Activated CD8-positive, alpha-beta memory T cell treated with anti-CD3 and anti-CD28 coated beads for 4 hours (primary cell): Measurements from ENCODE around the gene NHSL2.
"Not testable (repeated sequence)": the region's sequence is repeated elsewhere in the genome, so short reads cannot be mapped to it uniquely, and the experiment has no call there.

Source experiments
- DNase-seq, 2 donors: peaks; one replicate each; pipeline ENCODE4 v3.0.0-alpha.2; 2020; ENCODE audit warnings: low read depth in 2 of 2

NHSL2 gene

DNA sequence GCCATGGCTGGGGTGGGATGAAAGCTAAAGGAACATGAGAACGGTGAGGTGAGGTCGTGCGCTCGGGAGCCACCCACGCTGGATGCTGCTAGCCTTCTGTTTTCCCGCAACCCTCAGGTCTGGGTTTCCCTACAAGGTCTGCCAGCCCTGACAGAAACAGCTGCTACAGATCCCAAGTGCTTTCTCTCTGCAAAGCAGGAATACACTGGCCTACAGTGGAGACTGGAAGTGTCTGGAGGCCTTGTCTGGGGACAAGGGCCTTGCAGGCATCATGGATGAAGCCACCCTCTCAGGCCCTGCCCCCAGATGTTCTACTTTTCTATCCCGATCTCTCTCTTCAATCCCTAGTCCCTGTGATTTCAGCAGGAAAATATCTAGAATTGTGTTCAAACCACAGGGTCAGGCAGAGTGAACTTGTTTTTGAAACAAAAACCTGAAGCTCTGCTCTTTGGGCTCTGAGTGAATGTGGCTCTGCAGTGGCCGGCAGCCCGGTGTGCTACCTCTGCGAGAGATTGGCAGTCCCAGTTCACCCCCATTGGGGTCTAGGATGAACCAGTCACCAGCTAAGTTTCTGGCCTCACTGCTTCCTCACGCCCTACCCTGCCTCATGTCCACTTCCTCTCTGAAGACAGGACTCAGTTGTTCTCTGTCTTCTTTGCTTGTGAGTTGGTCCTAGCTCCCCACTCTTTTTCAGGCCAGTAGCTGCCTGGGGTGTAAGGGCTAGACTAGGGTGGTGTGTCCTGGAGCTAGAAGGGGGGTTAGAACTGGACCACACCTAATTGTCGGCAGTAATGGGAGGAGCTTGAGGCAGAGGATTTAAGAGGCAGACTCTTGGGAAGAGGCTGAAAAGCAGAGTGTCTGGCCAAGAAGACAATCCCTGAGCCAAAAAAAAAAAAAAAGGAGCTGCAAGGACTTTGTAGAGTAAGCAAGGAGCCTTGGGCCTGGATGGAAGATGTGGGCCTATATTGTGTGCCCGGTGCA is 131.5 kb downstream of the NHSL2 start:
- no peak for DNase-seq

DNA sequence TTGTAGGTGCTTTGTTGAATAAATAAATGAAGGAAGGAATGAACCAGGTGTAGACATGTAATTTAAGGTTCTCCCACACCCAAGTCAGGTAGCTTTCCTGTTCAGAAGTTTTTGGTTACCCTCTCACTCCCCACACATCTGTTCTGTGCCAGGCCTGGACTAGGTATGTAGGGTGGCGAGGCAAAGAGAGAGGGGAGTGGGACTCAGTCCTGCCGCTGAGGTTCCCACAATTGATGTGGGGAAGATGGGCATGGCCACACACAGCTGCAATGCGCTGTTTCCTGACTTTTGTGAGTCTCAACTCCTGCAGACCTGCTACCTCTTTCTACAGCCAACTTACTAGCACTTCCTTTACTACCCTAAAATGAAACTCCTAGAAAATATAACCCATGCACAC is 132.2 kb downstream of the NHSL2 start:
- no peak for DNase-seq

GRCh38 chrX:72043636-72044035 is 133.0 kb downstream of the NHSL2 start:
- DNase-seq = no peak

DNA sequence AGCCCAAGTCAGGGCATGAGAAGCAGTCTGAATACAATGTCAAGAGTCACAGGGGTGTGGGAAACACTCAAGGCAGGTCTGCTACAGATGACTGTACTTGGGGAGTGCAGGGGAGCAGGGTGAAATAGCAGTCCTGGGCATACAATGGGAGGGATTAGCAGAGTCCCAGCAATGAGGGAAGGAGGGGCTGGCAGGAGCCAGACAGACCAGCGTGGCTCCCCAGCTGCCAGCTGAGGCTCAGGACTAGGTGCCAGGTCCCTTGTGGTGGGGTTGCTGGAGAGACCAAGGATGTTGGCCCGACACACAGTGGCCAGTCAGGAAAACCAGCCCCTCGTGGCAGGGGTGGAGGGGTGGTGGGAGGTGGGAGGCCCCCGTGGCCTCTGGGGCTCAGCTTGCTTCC is 134.5 kb downstream of the NHSL2 start:
- DNase-seq = no peak

DNA sequence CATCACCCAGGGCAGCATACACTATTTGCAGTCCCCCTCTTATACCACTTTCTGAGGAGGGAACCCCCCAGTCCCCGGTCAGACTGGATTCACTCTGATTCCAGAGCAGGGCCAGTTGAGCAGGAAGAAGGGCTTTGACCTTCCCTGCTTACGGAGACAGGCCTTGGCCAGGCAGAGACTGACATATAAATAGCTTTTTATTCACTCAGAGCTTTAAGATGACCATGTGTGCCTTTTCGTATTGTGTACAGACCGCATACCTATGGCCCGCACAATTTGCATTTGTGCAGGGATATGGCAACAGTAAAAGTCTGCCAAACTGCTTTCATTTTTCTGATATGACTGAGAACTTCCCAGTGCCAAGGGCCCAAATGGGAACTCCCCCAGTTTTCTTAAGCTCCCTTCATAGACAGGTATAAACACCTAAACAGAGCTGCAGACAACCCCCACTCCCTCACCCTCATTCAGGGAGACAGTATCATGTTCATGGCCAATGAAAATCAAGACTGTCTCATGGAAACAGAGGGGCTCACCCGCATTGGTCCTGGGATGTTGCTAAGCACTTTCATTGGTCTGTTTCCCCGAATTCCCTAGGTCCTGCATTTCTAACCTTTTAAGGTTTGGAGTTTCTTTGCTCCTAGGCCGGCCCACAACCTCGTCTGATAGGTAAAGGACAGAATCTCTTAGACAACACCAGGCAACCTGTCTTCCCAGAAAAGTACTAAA is 135.1 kb downstream of the NHSL2 start:
- no peak for DNase-seq

- DNase-seq = no peak
Observed at GRCh38 chrX:72046447-72046846, 135.8 kb downstream of the NHSL2 start.

DNA sequence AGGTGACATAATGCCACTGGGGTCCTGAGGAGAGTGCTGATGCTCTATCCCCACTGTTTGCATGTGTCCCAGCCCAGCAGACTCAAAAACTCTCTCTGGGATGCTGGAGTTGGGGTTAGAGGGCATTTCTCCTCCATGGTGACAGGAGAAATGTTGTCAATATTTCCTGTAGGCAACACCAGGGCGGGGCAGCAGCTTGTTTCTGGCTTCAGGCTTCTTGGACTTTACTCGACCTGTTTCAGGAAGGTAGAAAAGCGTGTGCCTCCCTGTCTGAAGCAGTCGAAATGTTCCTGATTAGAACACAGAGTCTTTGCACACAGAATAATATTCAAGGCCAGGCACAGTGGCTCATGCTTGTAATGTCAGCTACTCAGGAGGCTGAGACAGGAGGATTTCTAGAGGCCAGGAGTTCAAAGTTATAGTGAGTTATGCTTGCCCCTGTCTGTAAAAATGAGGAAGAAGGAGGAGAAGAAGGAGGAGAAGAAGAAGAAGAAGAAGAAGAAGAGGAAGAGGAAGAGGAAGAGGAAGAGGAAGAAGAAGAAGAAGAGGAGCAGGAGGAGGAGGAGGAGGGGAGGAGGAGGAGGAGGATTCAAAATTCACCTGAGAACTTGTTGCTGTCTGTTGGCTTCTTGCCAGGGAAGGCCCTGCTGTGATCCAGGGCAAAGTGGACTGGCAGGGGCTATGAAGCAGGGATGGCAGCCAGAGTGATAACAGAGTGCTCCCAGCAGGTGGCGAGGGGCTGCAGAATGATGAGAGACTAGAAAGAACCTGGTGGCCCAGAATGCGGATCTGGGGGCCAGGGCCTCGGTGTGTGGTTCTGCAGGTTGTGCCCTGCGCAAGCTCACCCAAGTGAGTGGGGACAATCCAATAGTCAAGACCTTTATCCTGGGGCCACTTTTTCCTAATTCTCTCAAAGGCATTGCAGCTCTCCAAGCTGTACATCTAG is 138.1 kb downstream of the NHSL2 start:
- DNase-seq = no peak

DNA sequence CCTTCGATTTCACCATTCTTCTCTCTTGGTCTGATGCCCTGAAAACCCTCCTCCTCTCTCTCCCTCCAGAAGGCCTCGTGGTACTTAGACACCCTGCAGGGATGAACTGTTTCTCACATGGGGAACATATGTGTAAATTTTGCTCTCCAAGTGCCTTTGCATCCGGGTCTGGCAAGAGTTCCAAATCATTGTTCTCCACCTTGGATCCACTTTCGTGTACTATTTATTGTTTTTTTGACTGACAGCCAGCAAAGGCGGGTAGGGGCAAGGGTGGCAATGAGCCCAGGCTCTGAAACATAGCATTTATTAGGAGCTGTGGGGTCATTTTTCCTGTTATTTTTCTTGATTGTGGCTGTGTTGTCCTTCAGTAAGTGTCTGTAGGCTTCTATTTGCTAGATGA is 139.4 kb downstream of the NHSL2 start:
- DNase-seq = no peak

DNA sequence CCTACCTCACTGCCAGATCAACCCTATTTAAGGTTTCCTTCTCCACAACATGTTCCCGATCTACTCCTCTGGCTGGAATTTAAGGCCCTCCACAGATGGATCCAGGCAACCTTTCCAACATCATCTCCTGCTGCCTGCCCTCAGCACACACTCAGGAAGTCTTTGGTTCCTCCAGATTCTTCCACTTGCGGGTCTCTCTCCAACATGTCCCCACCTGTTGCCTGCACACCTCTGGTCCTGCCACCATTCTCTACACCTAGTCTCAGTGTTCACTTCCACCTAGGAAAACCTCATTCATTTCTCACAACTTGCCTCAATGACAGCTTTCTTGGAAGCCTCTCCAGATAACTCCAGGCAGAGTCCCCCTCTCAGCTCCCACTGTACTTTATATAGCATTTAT is 140.9 kb downstream of the NHSL2 start:
- DNase-seq = no peak

DNA sequence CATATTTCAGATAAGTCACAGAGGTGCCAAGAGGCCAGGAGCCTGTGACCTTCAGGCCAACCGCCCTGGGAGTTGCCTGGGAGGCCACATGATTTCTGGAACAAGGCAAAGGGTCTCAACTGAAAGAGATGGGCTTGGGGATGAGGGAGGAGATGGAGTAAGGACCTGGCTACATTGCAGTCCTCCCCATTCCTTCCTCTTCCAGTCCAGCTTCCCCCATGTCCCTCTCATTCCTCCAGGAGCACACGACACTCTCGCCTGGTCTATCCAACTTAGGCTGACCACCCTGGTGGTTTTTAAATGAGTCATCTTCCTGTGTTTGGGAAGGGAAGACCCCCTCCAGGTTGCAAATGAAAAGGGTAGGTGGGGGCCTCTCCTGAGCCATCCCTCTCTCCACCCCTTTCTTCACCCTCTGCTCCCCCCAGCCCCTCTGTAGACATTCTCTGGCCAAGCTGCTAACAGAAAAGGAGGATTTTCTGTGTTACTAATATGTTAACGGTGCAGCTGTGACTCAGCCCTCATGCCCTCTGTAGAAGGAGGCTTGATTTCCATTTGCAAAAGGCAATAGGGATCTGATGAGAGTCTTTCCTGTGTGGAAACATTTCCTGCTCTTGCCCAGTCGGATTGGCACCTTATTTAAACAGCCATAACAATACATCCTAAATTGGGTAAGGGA is 141.9 kb downstream of the NHSL2 start:
- DNase-seq = no peak

- DNase-seq = no peak
Observed at GRCh38 chrX:72053508-72053907, 142.9 kb downstream of the NHSL2 start.

DNA sequence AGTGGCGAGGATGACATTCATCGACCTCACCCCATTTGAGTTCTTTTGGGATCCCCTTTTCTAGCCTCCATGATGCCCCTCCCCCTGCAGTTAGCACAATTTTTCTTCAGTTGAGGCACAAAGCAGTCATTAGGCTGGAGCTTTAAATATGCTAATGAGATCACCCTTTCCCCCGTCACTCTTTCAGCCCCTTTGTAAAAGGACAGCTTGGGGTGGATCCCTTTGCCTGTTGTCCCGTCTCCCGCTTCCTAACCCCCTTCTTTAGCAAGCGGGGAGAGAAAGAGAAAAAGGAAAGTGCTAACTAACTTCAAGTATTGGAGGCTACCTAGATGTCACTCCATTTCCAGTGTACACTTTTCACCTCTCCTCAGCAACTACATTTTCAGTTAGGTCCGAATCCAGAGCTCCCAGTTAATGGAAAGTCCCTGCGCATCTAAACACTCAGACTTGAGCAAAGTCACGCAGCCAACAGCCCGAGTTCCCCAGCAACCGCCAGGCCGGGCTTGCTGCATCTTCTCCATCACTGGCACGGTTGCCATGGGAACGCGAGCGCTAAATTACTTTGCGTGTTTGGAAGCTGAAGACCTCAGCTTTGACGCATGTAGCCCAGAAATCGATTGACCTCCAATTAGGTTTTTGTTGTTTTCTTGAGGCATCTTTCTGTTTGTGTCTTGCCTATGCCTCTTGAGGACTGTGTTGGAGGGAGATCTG is 144.3 kb downstream of the NHSL2 start:
- no peak for DNase-seq

GRCh38 chrX:72057331-72057730 is 146.7 kb downstream of the NHSL2 start:
- no peak for DNase-seq

GRCh38 chrX:72057849-72058248 is 147.2 kb downstream of the NHSL2 start:
- DNase-seq = no peak

- not testable (repeated sequence) for DNase-seq
Observed at GRCh38 chrX:72058346-72058745, 147.7 kb downstream of the NHSL2 start.

GRCh38 chrX:72060196-72060920 is 149.7 kb downstream of the NHSL2 start:
- no peak for DNase-seq

GRCh38 chrX:72060921-72061490 is 150.4 kb downstream of the NHSL2 start:
- DNase-seq = no peak

DNA sequence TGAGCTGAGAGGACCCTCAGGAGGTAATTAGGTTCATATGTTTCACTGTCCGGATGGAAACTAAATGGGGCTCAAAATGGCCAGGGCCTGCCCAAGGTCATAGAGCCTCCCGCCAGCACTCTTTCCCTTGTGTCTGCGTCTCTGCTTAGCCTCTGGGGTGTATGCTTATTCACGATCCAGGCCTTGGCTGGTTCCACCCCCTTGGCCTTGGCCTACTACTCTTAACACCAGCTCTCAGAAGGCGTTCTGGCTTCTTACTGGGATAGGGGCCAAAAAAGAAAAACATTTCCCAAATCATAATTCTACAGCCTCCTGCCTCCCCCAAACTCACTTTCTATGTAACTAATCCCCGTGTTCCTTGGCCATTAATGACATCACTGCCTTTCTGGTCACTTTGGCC is 152.3 kb downstream of the NHSL2 start:
- DNase-seq = no peak

GRCh38 chrX:72069350-72070160 is 158.9 kb downstream of the NHSL2 start:
- DNase-seq = no peak
